ENCODE data around the gene MICU1.
"Not testable (repeated sequence)": the region's sequence is repeated elsewhere in the genome, so short reads cannot be mapped to it uniquely, and the experiment has no call there.

MICU1 gene

GRCh38 chr10:72625608-72626443 is at the start of gene MICU1:
Gene MICU1, minus strand, starts transcription at chr10:72626079. Its CDS starts 59,286 bp downstream, at chr10:72566793.
- Mint-ChIP-seq H3K27me3 (no peaks in the 10 kb centered on the region), H3K27ac (peak within 1 kb of the TSS; percentile 96), H3K9me3 (ENCODE audit: low read depth) (no peaks in the 10 kb centered on the region), H3K4me1 (ENCODE audit: low read depth) (peaks cover 12% of the 10 kb centered on the region), H3K36me3 (no peaks in the 10 kb centered on the region), H3K4me3 (peak within 1 kb of the TSS; percentile 100)

- not testable (repeated sequence) for H3K36me3 Mint-ChIP-seq; H3K9me3 Mint-ChIP-seq (ENCODE audit: low read depth); H3K4me1 Mint-ChIP-seq (ENCODE audit: low read depth); H3K4me3 Mint-ChIP-seq; H3K27ac Mint-ChIP-seq; H3K27me3 Mint-ChIP-seq
Observed at GRCh38 chr10:72674174-72674573, 48.3 kb upstream of the MICU1 start.

- Mint-ChIP-seq H3K4me1 (ENCODE audit: low read depth) (peaks cover 2% of the 10 kb centered on the region), H3K4me3 (no peak overlapping the region), H3K27me3 (peaks cover 1% of the 10 kb centered on the region), H3K27ac (no peak overlapping the region), H3K9me3 (ENCODE audit: low read depth) (no peaks in the 10 kb centered on the region), H3K36me3 (no peaks in the 10 kb centered on the region)
Observed at GRCh38 chr10:72673280-72673679, 47.4 kb upstream of the MICU1 start.

GRCh38 chr10:72667207-72667864 is 41.5 kb upstream of the MICU1 start:
- Mint-ChIP-seq H3K9me3 (ENCODE audit: low read depth) (no peaks in the 10 kb centered on the region), H3K4me3 (no peak overlapping the region), H3K36me3 (no peaks in the 10 kb centered on the region), H3K4me1 (ENCODE audit: low read depth) (no peaks in the 10 kb centered on the region), H3K27ac (no peak overlapping the region), H3K27me3 (peaks cover 5% of the 10 kb centered on the region)

GRCh38 chr10:72665925-72666324 is 40.0 kb upstream of the MICU1 start:
- Mint-ChIP-seq H3K4me3 (no peak overlapping the region), H3K27ac (no peak overlapping the region), H3K27me3 (peaks cover 4% of the 10 kb centered on the region), H3K9me3 (ENCODE audit: low read depth) (no peaks in the 10 kb centered on the region), H3K4me1 (ENCODE audit: low read depth) (no peaks in the 10 kb centered on the region), H3K36me3 (no peaks in the 10 kb centered on the region)

GRCh38 chr10:72663971-72664370 is 38.1 kb upstream of the MICU1 start:
- Mint-ChIP-seq H3K27me3 (peaks cover 5% of the 10 kb centered on the region), H3K4me3 (no peak overlapping the region), H3K4me1 (ENCODE audit: low read depth) (no peaks in the 10 kb centered on the region), H3K36me3 (peaks cover 2% of the 10 kb centered on the region), H3K9me3 (ENCODE audit: low read depth) (no peaks in the 10 kb centered on the region), H3K27ac (no peak overlapping the region)

- H3K27me3 Mint-ChIP-seq: peaks cover 1% of the 10 kb centered on the region
- no peak overlapping the region for H3K4me3 Mint-ChIP-seq
- H3K4me1 Mint-ChIP-seq (ENCODE audit: low read depth): no peaks in the 10 kb centered on the region
- H3K36me3 Mint-ChIP-seq: peaks cover 2% of the 10 kb centered on the region
- no peak overlapping the region for H3K27ac Mint-ChIP-seq
- H3K9me3 Mint-ChIP-seq (ENCODE audit: low read depth): no peaks in the 10 kb centered on the region
Observed at GRCh38 chr10:72661431-72661830, 35.6 kb upstream of the MICU1 start.

GRCh38 chr10:72660220-72660619 is 34.3 kb upstream of the MICU1 start:
- Mint-ChIP-seq H3K27ac (no peak overlapping the region), H3K4me1 (ENCODE audit: low read depth) (no peaks in the 10 kb centered on the region), H3K4me3 (no peak overlapping the region), H3K27me3 (peaks cover 1% of the 10 kb centered on the region), H3K36me3 (peaks cover 2% of the 10 kb centered on the region), H3K9me3 (ENCODE audit: low read depth) (no peaks in the 10 kb centered on the region)

GRCh38 chr10:72659694-72660093 is 33.8 kb upstream of the MICU1 start:
- Mint-ChIP-seq H3K27ac (no peak overlapping the region), H3K4me3 (no peak overlapping the region), H3K9me3 (ENCODE audit: low read depth) (no peaks in the 10 kb centered on the region), H3K36me3 (peaks cover 2% of the 10 kb centered on the region), H3K27me3 (peaks cover 1% of the 10 kb centered on the region), H3K4me1 (ENCODE audit: low read depth) (no peaks in the 10 kb centered on the region)

GRCh38 chr10:72658696-72659400 is 33.0 kb upstream of the MICU1 start:
- Mint-ChIP-seq H3K4me3 (no peak overlapping the region), H3K27ac (no peak overlapping the region), H3K36me3 (peaks cover 2% of the 10 kb centered on the region), H3K27me3 (peaks cover 1% of the 10 kb centered on the region), H3K4me1 (ENCODE audit: low read depth) (no peaks in the 10 kb centered on the region), H3K9me3 (ENCODE audit: low read depth) (no peaks in the 10 kb centered on the region)

GRCh38 chr10:72654720-72655119 is 28.8 kb upstream of the MICU1 start:
- Mint-ChIP-seq H3K36me3 (no peaks in the 10 kb centered on the region), H3K4me1 (ENCODE audit: low read depth) (no peaks in the 10 kb centered on the region), H3K9me3 (ENCODE audit: low read depth) (no peaks in the 10 kb centered on the region), H3K27ac (no peak overlapping the region), H3K4me3 (no peak overlapping the region), H3K27me3 (no peaks in the 10 kb centered on the region)

GRCh38 chr10:72653383-72654096 is 27.7 kb upstream of the MICU1 start:
- Mint-ChIP-seq H3K4me1 (ENCODE audit: low read depth) (no peaks in the 10 kb centered on the region), H3K27me3 (no peaks in the 10 kb centered on the region), H3K4me3 (no peak overlapping the region), H3K27ac (no peak overlapping the region), H3K36me3 (no peaks in the 10 kb centered on the region), H3K9me3 (ENCODE audit: low read depth) (no peaks in the 10 kb centered on the region)

GRCh38 chr10:72649291-72649690 is 23.4 kb upstream of the MICU1 start:
- no peaks in the 10 kb centered on the region for H3K9me3 Mint-ChIP-seq (ENCODE audit: low read depth)
- H3K4me1 Mint-ChIP-seq (ENCODE audit: low read depth): no peaks in the 10 kb centered on the region
- no peak overlapping the region for H3K27ac Mint-ChIP-seq
- no peak overlapping the region for H3K4me3 Mint-ChIP-seq
- H3K27me3 Mint-ChIP-seq: no peaks in the 10 kb centered on the region
- H3K36me3 Mint-ChIP-seq: no peaks in the 10 kb centered on the region

- Mint-ChIP-seq H3K4me3 (no peak overlapping the region), H3K27ac (no peak overlapping the region), H3K4me1 (ENCODE audit: low read depth) (no peaks in the 10 kb centered on the region), H3K27me3 (no peaks in the 10 kb centered on the region), H3K9me3 (ENCODE audit: low read depth) (no peaks in the 10 kb centered on the region), H3K36me3 (no peaks in the 10 kb centered on the region)
Observed at GRCh38 chr10:72648301-72648700, 22.4 kb upstream of the MICU1 start.

GRCh38 chr10:72646971-72647370 is 21.1 kb upstream of the MICU1 start:
- H3K27me3 Mint-ChIP-seq; H3K27ac Mint-ChIP-seq; H3K4me3 Mint-ChIP-seq; H3K9me3 Mint-ChIP-seq (ENCODE audit: low read depth); H3K4me1 Mint-ChIP-seq (ENCODE audit: low read depth); H3K36me3 Mint-ChIP-seq: not testable (repeated sequence)

Measured in activated naive CD8-positive, alpha-beta T cell (primary cell).